Mammary epithelial cell (primary cell): ENCODE measurements around the gene TNF.

ENCODE experiments used
- EZH2 ChIP-seq: IDR thresholded peaks from 2 replicates; pipeline ENCODE4 v1.6.1; 2012; ENCODE audit warnings: low read length, inconsistent platforms, borderline replicate concordance
- TF ChIP-seq, protein P1 (sequence below), 2 donors: IDR thresholded peaks in 1 of 2; conservative IDR thresholded peaks in 1 of 2; 2 replicates each; pipeline ENCODE4 v1.5.1; 2011 to 2012; ENCODE audit warnings: inconsistent platforms in 2 of 2, low read length in 2 of 2, mild to moderate bottlenecking in 2 of 2, control low read depth in 1 of 2, low read depth in 1 of 2; ENCODE audit not compliant: insufficient read depth in 1 of 2; ENCODE audit errors: extremely low read depth in 1 of 2

DNA sequence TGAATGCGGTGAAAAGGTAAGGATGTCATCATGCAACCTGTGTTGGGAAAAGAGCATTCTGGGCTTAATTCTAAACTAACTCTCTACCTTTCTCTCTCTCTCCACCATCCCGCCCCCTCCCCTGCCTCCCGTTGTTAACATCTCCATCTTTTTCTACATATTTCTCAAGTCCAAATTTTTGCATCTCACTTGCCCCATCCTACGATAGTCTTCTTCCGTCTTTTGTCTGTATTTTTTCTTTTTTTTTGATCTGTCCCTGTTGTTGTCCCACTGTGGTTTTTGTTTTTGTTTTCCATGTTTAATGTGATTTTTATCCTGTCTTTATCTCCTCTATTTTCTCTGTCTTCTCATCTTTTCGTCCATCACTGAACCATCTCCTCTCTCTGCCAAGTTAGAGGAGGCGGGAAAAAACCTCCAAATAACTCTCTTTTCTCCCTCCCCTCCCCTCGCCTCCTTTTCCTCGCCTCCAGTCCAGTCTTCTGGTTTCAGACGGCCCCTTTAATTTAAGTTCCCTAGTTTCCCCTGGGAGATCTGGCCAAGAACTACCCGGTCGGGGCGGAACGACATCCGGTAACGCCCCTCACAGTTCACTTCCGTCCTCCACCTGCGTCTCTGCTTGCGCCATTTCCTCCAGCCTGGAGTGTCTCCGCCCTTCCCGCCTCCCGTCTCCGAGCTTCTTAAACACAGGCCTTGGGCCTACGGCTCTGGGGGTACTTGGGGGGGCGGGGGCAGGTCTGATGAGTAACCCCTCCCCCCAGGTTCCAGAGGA, 28.2 kb upstream of the TNF start, which contains the start of gene NFKBIL1:
- TF ChIP-seq, protein P1, sequence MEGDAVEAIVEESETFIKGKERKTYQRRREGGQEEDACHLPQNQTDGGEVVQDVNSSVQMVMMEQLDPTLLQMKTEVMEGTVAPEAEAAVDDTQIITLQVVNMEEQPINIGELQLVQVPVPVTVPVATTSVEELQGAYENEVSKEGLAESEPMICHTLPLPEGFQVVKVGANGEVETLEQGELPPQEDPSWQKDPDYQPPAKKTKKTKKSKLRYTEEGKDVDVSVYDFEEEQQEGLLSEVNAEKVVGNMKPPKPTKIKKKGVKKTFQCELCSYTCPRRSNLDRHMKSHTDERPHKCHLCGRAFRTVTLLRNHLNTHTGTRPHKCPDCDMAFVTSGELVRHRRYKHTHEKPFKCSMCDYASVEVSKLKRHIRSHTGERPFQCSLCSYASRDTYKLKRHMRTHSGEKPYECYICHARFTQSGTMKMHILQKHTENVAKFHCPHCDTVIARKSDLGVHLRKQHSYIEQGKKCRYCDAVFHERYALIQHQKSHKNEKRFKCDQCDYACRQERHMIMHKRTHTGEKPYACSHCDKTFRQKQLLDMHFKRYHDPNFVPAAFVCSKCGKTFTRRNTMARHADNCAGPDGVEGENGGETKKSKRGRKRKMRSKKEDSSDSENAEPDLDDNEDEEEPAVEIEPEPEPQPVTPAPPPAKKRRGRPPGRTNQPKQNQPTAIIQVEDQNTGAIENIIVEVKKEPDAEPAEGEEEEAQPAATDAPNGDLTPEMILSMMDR (conservative IDR thresholded peaks at IDR 0.05 in 1 of 2, IDR thresholded peaks at IDR 0.05 in 1 of 2; ENCODE audit: extremely low read depth in 1 of 2, insufficient read depth in 1 of 2, low read depth in 1 of 2, low read length in 2 of 2) = no peak
- TF ChIP-seq EZH2 = no peak
